H9 (cell line): ENCODE measurements around the gene TH. TPM values are rescaled to one million over a fixed set of nuclear protein-coding genes. Genes with fewer than 3 reads are reported as not detected.
A peak's percentile ranks its signal among the peaks of the same experiment; 100 is the strongest.

ENCODE experiments used
- DNase-seq: peaks from one replicate; pipeline ENCODE4 v3.0.0-alpha.2; 2017
- H2AFZ ChIP-seq: one replicate; pipeline ENCODE4 v1.6.1; 2013; ENCODE audit warnings: mild to moderate bottlenecking, low read length, control low read depth, moderate library complexity
- H2AK5ac ChIP-seq: 2 replicates; pipeline ENCODE4 v1.6.1; 2013; ENCODE audit warnings: low read length, control low read depth, mixed read lengths; ENCODE audit not compliant: insufficient read length
- H2BK120ac ChIP-seq: one replicate; pipeline ENCODE4 v1.6.1; 2013; ENCODE audit warnings: low read depth, mild to moderate bottlenecking, low read length, control low read depth, inconsistent platforms; ENCODE audit not compliant: poor library complexity, severe bottlenecking
- H2BK12ac ChIP-seq: 2 replicates; pipeline ENCODE4 v1.6.1; 2013; ENCODE audit warnings: low read length, control low read depth, mixed read lengths, low read depth; ENCODE audit not compliant: insufficient read length
- H2BK15ac ChIP-seq: 2 replicates; pipeline ENCODE4 v1.6.1; 2013; ENCODE audit warnings: low read depth, low read length, control low read depth
- H2BK20ac ChIP-seq: one replicate; pipeline ENCODE4 v1.6.1; 2013; ENCODE audit warnings: low read depth, mild to moderate bottlenecking, low read length, control low read depth, inconsistent platforms; ENCODE audit not compliant: poor library complexity, severe bottlenecking
- H2BK5ac ChIP-seq: 2 replicates; pipeline ENCODE4 v1.6.1; 2013; ENCODE audit warnings: low read length, control low read depth, mixed read lengths; ENCODE audit not compliant: insufficient read length
- H3K14ac ChIP-seq: 2 replicates; pipeline ENCODE4 v1.6.1; 2013; ENCODE audit warnings: low read length, control low read depth; ENCODE audit not compliant: insufficient read depth
- H3K18ac ChIP-seq: 2 replicates; pipeline ENCODE4 v1.6.1; 2013; ENCODE audit warnings: low read depth, mild to moderate bottlenecking, mixed read lengths, low read length, control low read depth; ENCODE audit not compliant: insufficient read length
- H3K23ac ChIP-seq: 2 replicates; pipeline ENCODE4 v1.6.1; 2013; ENCODE audit warnings: low read length, control low read depth, mixed read lengths, low read depth; ENCODE audit not compliant: insufficient read length
- H3K23me2 ChIP-seq: 2 replicates; pipeline ENCODE4 v1.6.1; 2013; ENCODE audit warnings: low read depth, mild to moderate bottlenecking, mixed read lengths, low read length, control low read depth; ENCODE audit not compliant: insufficient read length, poor library complexity, severe bottlenecking
- H3K27ac ChIP-seq: 2 replicates; pipeline ENCODE4 v1.5.1; 2013; ENCODE audit warnings: low read length, control low read depth, mixed read lengths, low read depth; ENCODE audit not compliant: insufficient read length
- H3K27me3 ChIP-seq: 2 replicates; pipeline ENCODE4 v1.6.1; 2013; ENCODE audit warnings: low read length, control low read depth, inconsistent platforms; ENCODE audit not compliant: insufficient read depth
- H3K4ac ChIP-seq: 2 replicates; pipeline ENCODE4 v1.6.1; 2013; ENCODE audit warnings: low read depth, mild to moderate bottlenecking, control low read depth, inconsistent platforms, low read length, moderate library complexity
- H3K4me1 ChIP-seq: 2 replicates; pipeline ENCODE4 v1.6.1; 2013; ENCODE audit warnings: low read length, control low read depth, inconsistent platforms; ENCODE audit not compliant: insufficient read depth
- H3K4me2 ChIP-seq: 2 replicates; pipeline ENCODE4 v1.6.1; 2013; ENCODE audit warnings: low read length, control low read depth, mixed read lengths; ENCODE audit not compliant: insufficient read length, insufficient read depth
- H3K56ac ChIP-seq: 2 replicates; pipeline ENCODE4 v1.6.1; 2013; ENCODE audit warnings: low read depth, mild to moderate bottlenecking, mixed read lengths, low read length, control low read depth; ENCODE audit not compliant: insufficient read length
- H3K79me1 ChIP-seq: 2 replicates; pipeline ENCODE4 v1.6.1; 2013; ENCODE audit warnings: low read depth, mild to moderate bottlenecking, moderate library complexity, low read length, control low read depth, inconsistent platforms; ENCODE audit not compliant: insufficient read depth, poor library complexity, severe bottlenecking
- H3K79me2 ChIP-seq: 2 replicates; pipeline ENCODE4 v1.6.1; 2013; ENCODE audit warnings: low read length, control low read depth, inconsistent platforms; ENCODE audit not compliant: insufficient read depth
- H3K9ac ChIP-seq: 2 replicates; pipeline ENCODE4 v1.6.1; 2013; ENCODE audit warnings: low read length, control low read depth, mixed read lengths; ENCODE audit not compliant: insufficient read length; ENCODE audit errors: extremely low read depth
- H3K9me3 ChIP-seq: one replicate; pipeline ENCODE4 v1.6.1; 2013; ENCODE audit warnings: low read depth, low read length, inconsistent platforms; ENCODE audit not compliant: control insufficient read depth
- H3T11ph ChIP-seq: one replicate; pipeline ENCODE4 v1.6.1; 2013; ENCODE audit warnings: mild to moderate bottlenecking, low read length, control low read depth, inconsistent platforms
- H4K20me1 ChIP-seq: one replicate; pipeline ENCODE4 v1.6.1; 2013; ENCODE audit not compliant: control insufficient read depth, insufficient read length, insufficient read depth
- H4K5ac ChIP-seq: 2 replicates; pipeline ENCODE4 v1.6.1; 2013; ENCODE audit warnings: low read depth, mild to moderate bottlenecking, mixed read lengths, low read length, control low read depth; ENCODE audit not compliant: insufficient read length
- H4K8ac ChIP-seq: replicated peaks from 2 replicates; pipeline ENCODE4 v1.6.1; 2013; ENCODE audit warnings: low read length, control low read depth, mixed read lengths, low read depth; ENCODE audit not compliant: insufficient read length
- H4K91ac ChIP-seq: 2 replicates; pipeline ENCODE4 v1.6.1; 2013; ENCODE audit warnings: low read depth, mild to moderate bottlenecking, moderate library complexity, mixed read lengths, low read length, control low read depth; ENCODE audit not compliant: insufficient read length
- H3K27ac Mint-ChIP-seq, 3 experiments: 2 replicates in 2 of 3; 3 replicates in 1 of 3; pipeline ENCODE4 v1.8.0; 2020 to 2021; ENCODE audit warnings: mixed read lengths in 3 of 3, mild to moderate bottlenecking in 1 of 3, moderate library complexity in 1 of 3
- H3K27me3 Mint-ChIP-seq: 2 replicates; pipeline ENCODE4 v1.8.0; 2021; ENCODE audit warnings: low read depth, mild to moderate bottlenecking, moderate library complexity, mixed read lengths
- H3K36me3 Mint-ChIP-seq, 3 experiments: 2 replicates in 2 of 3; 3 replicates in 1 of 3; pipeline ENCODE4 v1.8.0; 2020 to 2021; ENCODE audit warnings: low read depth in 3 of 3, mixed read lengths in 3 of 3; ENCODE audit not compliant: insufficient read depth in 1 of 3
- H3K4me1 Mint-ChIP-seq, 2 experiments: 2 replicates each; pipeline ENCODE4 v1.8.0; 2020; ENCODE audit warnings: mixed read lengths in 2 of 2
- H3K4me3 Mint-ChIP-seq, 2 experiments: 2 replicates in 1 of 2; 3 replicates in 1 of 2; pipeline ENCODE4 v1.8.0; 2020 to 2021; ENCODE audit warnings: mild to moderate bottlenecking in 2 of 2, mixed read lengths in 2 of 2, moderate library complexity in 1 of 2
- H3K9me3 Mint-ChIP-seq, 2 experiments: 2 replicates in 1 of 2; 3 replicates in 1 of 2; pipeline ENCODE4 v1.8.0; 2020; ENCODE audit warnings: mild to moderate bottlenecking in 2 of 2, mixed read lengths in 2 of 2, moderate library complexity in 1 of 2
- CTCF ChIP-seq: fragments of 200-600 bp; sonication (generic); conservative IDR thresholded peaks from 3 replicates; pipeline ENCODE4 v1.8.0; 2021; ENCODE audit warnings: antibody characterized with exemption, mild to moderate bottlenecking
- WGBS: extraction: QIAGEN DNeasy Blood & Tissue Kit; methylation state at CpG from one replicate; pipeline ENCODE4 v1.1.7; 2013; ENCODE audit warnings: missing lambda C conversion rate, low lambda C conversion rate, mixed read lengths; ENCODE audit not compliant: insufficient read length; ENCODE audit errors: extremely low coverage; 5-methylcytosine and 5-hydroxymethylcytosine counted together
- total RNA-seq: library from RNA; stranded (reverse); gene quantifications from 2 replicates; pipeline ENCODE4 v1.2.1, GENCODE V29; 2021

Gene TH
- total RNA-seq, 1 experiment from 2014 or later: not detected

GRCh38 chr11:2143799-2144543 lies 27.6 kb downstream of the TH start:
- no peaks in the 10 kb centered on the region for H3K9me3 ChIP-seq
- WGBS: no CpG with 5 or more reads among the region's 72 CpGs
- no peak overlapping the region for H3K23ac ChIP-seq
- no peak overlapping the region for H3K9ac ChIP-seq
- no peaks in the 10 kb centered on the region for H3K4me1 ChIP-seq
- H2AFZ ChIP-seq: no peak overlapping the region
- H3K36me3 Mint-ChIP-seq: no peaks in the 10 kb centered on the region; a peak in 1 of 7 replicates
- H3K27me3 Mint-ChIP-seq: peaks cover 95% of the 10 kb centered on the region
- H3T11ph ChIP-seq: no peak overlapping the region
- no peak overlapping the region for H3K56ac ChIP-seq
- H4K20me1 ChIP-seq: peaks cover 2% of the 10 kb centered on the region
- H3K79me1 ChIP-seq: no peaks in the 10 kb centered on the region
- H3K23me2 ChIP-seq: no peaks in the 10 kb centered on the region
- no peak overlapping the region for H2BK12ac ChIP-seq
- no peak overlapping the region for H2BK5ac ChIP-seq
- H3K18ac ChIP-seq: no peak overlapping the region
- H2BK120ac ChIP-seq: no peak overlapping the region
- DNase-seq: no peak
- H2BK15ac ChIP-seq: no peak overlapping the region
- H3K27ac ChIP-seq: no peak overlapping the region
- no peak overlapping the region for H3K27ac Mint-ChIP-seq
- no peaks in the 10 kb centered on the region for H3K79me2 ChIP-seq
- no peak overlapping the region for H2AK5ac ChIP-seq
- H2BK20ac ChIP-seq: no peak overlapping the region
- no peak overlapping the region for H3K4ac ChIP-seq
- H3K27me3 ChIP-seq: peaks cover 79% of the 10 kb centered on the region
- H3K14ac ChIP-seq: no peak overlapping the region
- no peak overlapping the region for H4K8ac ChIP-seq
- peaks cover 2 to 9% of the 10 kb centered on the region in 2 experiments; a peak in 3 of 5 replicates for H3K9me3 Mint-ChIP-seq
- peak; percentile 53 for TF ChIP-seq CTCF
- peaks cover 8 to 30% of the 10 kb centered on the region in 2 experiments; a peak in 3 of 4 replicates for H3K4me1 Mint-ChIP-seq
- peak overlapping the region; percentile 25 for H3K4me2 ChIP-seq
- peak overlapping the region in 1 of 2 experiments; percentile 62; a peak in 3 of 5 replicates for H3K4me3 Mint-ChIP-seq
- H4K91ac ChIP-seq: no peak overlapping the region
- no peak overlapping the region for H4K5ac ChIP-seq
